HCT116 (cell line): ENCODE measurements around the gene SORCS2. TPM values are rescaled to one million over a fixed set of nuclear protein-coding genes. Genes with fewer than 3 reads are reported as not detected.

Experiments used
- ATAC-seq: fragments of 200-7000 bp; cut with Tn5 transposase; 2 replicates; pipeline ENCODE4 v1.9.1; 2020; ENCODE audit warnings: mild to moderate bottlenecking, moderate library complexity
- BruUV-seq: library from RNA; stranded (reverse); fragments of 400-500 nt; replicated peaks from 2 replicates; lab custom pipeline; 2021; lab: Mats Ljungman, UMichigan
- CTCF ChIA-PET: fragments of 300-600 bp; sonication (Branson Sonifier 250); formaldehyde crosslinking; loops from one replicate; lab custom pipeline; 2021; ENCODE audit warnings: antibody characterized with exemption; lab: Charles Lee
- POLR2A ChIA-PET: fragments of 300-600, 350-600 bp; sonication (Branson Sonifier 250); formaldehyde crosslinking; loops from one replicate; lab custom pipeline; 2021; ENCODE audit warnings: antibody characterized with exemption; lab: Charles Lee
- RAD21 ChIA-PET, 2 experiments: fragments of 300-600 bp; sonication (Branson Sonifier 250); formaldehyde crosslinking; loops; one replicate each; lab custom pipeline; 2023; ENCODE audit warnings: low total read pairs in 2 of 2; ENCODE audit not compliant: uncharacterized antibody in 2 of 2, unreplicated experiment in 2 of 2, low non-redundant PET in 1 of 2; lab: Charles Lee
- DNase-seq: peaks from one replicate; pipeline ENCODE4 v3.0.0-alpha.2; 2010; ENCODE audit warnings: low read depth, low spot score
- H2AFZ ChIP-seq: fragments of 200-600 bp; shearing (Covaris generic), sonication (generic); 2 replicates; pipeline ENCODE4 v1.6.1; 2017; ENCODE audit warnings: low read depth, mixed run types, mixed read lengths, antibody characterized with exemption, low read length; ENCODE audit not compliant: poor library complexity, severe bottlenecking
- H3K27ac ChIP-seq: 2 replicates; pipeline ENCODE4 v1.5.1; 2012; ENCODE audit warnings: low read depth, low read length
- H3K27me3 ChIP-seq: fragments of 200-600 bp; sonication (generic); 2 replicates; pipeline ENCODE4 v1.6.1; 2016; ENCODE audit warnings: mixed run types, low read length, mixed read lengths; ENCODE audit not compliant: insufficient read depth
- H3K36me3 ChIP-seq, 2 experiments: fragments of 200-500 bp in 1 of 2; fragments of 200-600 bp in 1 of 2; sonication (Bioruptor generic) in 1 of 2; sonication (generic) in 1 of 2; 2 replicates each; pipeline versions ENCODE4 v1.5.1 to v1.6.1; 2014 to 2016; ENCODE audit warnings: low read length in 2 of 2, inconsistent platforms in 1 of 2, mixed read lengths in 1 of 2, mixed run types in 1 of 2; ENCODE audit not compliant: insufficient read depth in 2 of 2, control insufficient read depth in 1 of 2
- H3K4me1 ChIP-seq, 2 experiments: fragments of 200-600 bp in 1 of 2; sonication (generic) in 1 of 2; 2 replicates each; pipeline versions ENCODE4 v1.5.1 to v1.6.1; 2012 to 2017; ENCODE audit warnings: low read length in 2 of 2, inconsistent platforms in 1 of 2, mild to moderate bottlenecking in 1 of 2, mixed read lengths in 1 of 2, mixed run types in 1 of 2, moderate library complexity in 1 of 2; ENCODE audit not compliant: insufficient read depth in 2 of 2, control insufficient read depth in 1 of 2
- H3K4me2 ChIP-seq: fragments of 200-600 bp; sonication (generic); 2 replicates; pipeline ENCODE4 v1.6.1; 2017; ENCODE audit warnings: mixed run types, low read length, mixed read lengths
- H3K4me3 ChIP-seq, 2 experiments: fragments of 200-600 bp in 1 of 2; sonication (generic) in 1 of 2; replicated peaks in 1 of 2; 2 replicates each; pipeline ENCODE4 v1.5.1; 2011 to 2016; ENCODE audit warnings: low read length in 2 of 2, control low read depth in 1 of 2, low read depth in 1 of 2, mild to moderate bottlenecking in 1 of 2, mixed read lengths in 1 of 2, mixed run types in 1 of 2
- H3K79me2 ChIP-seq: fragments of 200-600 bp; sonication (generic); 2 replicates; pipeline ENCODE4 v1.6.1; 2017; ENCODE audit warnings: mild to moderate bottlenecking, mixed run types, low read length, moderate library complexity, mixed read lengths; ENCODE audit not compliant: insufficient read depth
- H3K9ac ChIP-seq: fragments of 200-600 bp; sonication (generic); 2 replicates; pipeline ENCODE4 v1.6.1; 2016; ENCODE audit warnings: low read length, mixed read lengths
- H3K9me2 ChIP-seq: fragments of 200-600 bp; sonication (generic), shearing (Covaris generic); 2 replicates; pipeline ENCODE4 v1.6.1; 2017; ENCODE audit warnings: mixed run types, mild to moderate bottlenecking, moderate library complexity; ENCODE audit not compliant: insufficient read depth
- H3K9me3 ChIP-seq, 2 experiments: fragments of 200-500 bp in 1 of 2; fragments of 200-600 bp in 1 of 2; sonication (Bioruptor generic) in 1 of 2; sonication (generic) in 1 of 2; 2 replicates each; pipeline ENCODE4 v1.6.1; 2014 to 2017; ENCODE audit warnings: low read length in 2 of 2, mixed read lengths in 2 of 2, inconsistent platforms in 1 of 2, low read depth in 1 of 2, mild to moderate bottlenecking in 1 of 2, mixed run types in 1 of 2, moderate library complexity in 1 of 2; ENCODE audit not compliant: control insufficient read depth in 1 of 2, insufficient read depth in 1 of 2
- H4K20me1 ChIP-seq: fragments of 200-600 bp; sonication (generic), shearing (Covaris generic); 2 replicates; pipeline ENCODE4 v1.6.1; 2017; ENCODE audit warnings: mixed run types, mild to moderate bottlenecking, moderate library complexity; ENCODE audit not compliant: insufficient read depth
- CBX3 ChIP-seq: IDR thresholded peaks from 2 replicates; pipeline ENCODE4 v1.6.1; 2012; ENCODE audit warnings: low read depth
- CEBPB ChIP-seq: IDR thresholded peaks from 2 replicates; pipeline ENCODE4 v1.6.1; 2012; ENCODE audit warnings: low read depth
- EGR1 ChIP-seq: IDR thresholded peaks from 2 replicates; pipeline ENCODE4 v1.6.1; 2012; ENCODE audit warnings: low read depth
- ELF1 ChIP-seq: IDR thresholded peaks from 2 replicates; pipeline ENCODE4 v1.6.1; 2012; ENCODE audit warnings: low read depth, borderline replicate concordance
- EZH2 ChIP-seq: fragments of 200-600 bp; sonication (generic); IDR thresholded peaks from 2 replicates; pipeline ENCODE4 v1.6.1; 2017; ENCODE audit warnings: antibody characterized with exemption, mixed run types
- EZH2phosphoT487 ChIP-seq: fragments of 200-600 bp; IDR thresholded peaks from 2 replicates; pipeline ENCODE4 v1.6.1; 2018; ENCODE audit warnings: antibody characterized with exemption, borderline replicate concordance
- FOSL1 ChIP-seq: IDR thresholded peaks from 2 replicates; pipeline ENCODE4 v1.6.1; 2012; ENCODE audit warnings: low read depth
- RAD21 ChIP-seq: IDR thresholded peaks from 2 replicates; pipeline ENCODE4 v1.6.1; 2012; ENCODE audit warnings: low read depth, mild to moderate bottlenecking
- SIN3A ChIP-seq: IDR thresholded peaks from 2 replicates; pipeline ENCODE4 v1.6.1; 2012; ENCODE audit warnings: low read depth
- SP1 ChIP-seq: IDR thresholded peaks from 2 replicates; pipeline ENCODE4 v1.6.1; 2012; ENCODE audit warnings: low read depth
- SRF ChIP-seq: IDR thresholded peaks from 2 replicates; pipeline ENCODE4 v1.6.1; 2012; ENCODE audit warnings: low read depth
- TCF7L2 ChIP-seq: IDR thresholded peaks from 2 replicates; pipeline ENCODE4 v1.7.0; 2011; ENCODE audit warnings: borderline replicate concordance, inconsistent platforms; ENCODE audit not compliant: insufficient read depth, insufficient read length; ENCODE audit errors: extremely low read depth
- YY1 ChIP-seq: IDR thresholded peaks from 2 replicates; pipeline ENCODE4 v1.6.1; 2011; ENCODE audit warnings: low read length, low read depth, moderate library complexity, mild to moderate bottlenecking; ENCODE audit not compliant: insufficient replicate concordance; ENCODE audit errors: extremely low read depth
- ZFX ChIP-seq: fragments of 450-650 bp; IDR thresholded peaks from 2 replicates; pipeline ENCODE4 v1.6.1; 2017
- ZNF274 ChIP-seq: fragments of 200-500 bp; sonication (Bioruptor generic); IDR thresholded peaks from 2 replicates; pipeline ENCODE4 v1.6.1; 2014; ENCODE audit warnings: mild to moderate bottlenecking, low read depth, low read length, inconsistent platforms
- intact Hi-C: fragments of 100-400 bp; cut with micrococcal nuclease; formaldehyde crosslinking; loops from 2 replicates; pipeline ENCODE4 v1.10.0; 2022
- total RNA-seq: library from RNA; stranded (reverse); gene quantifications from one replicate; pipeline ENCODE4 v1.2.1, GENCODE V29; 2021; ENCODE audit not compliant: unreplicated experiment
- TF ChIP-seq, protein P1 (sequence below): IDR thresholded peaks from 2 replicates; pipeline ENCODE4 v1.6.1; 2011; ENCODE audit warnings: mild to moderate bottlenecking, low read length, moderate library complexity; ENCODE audit not compliant: insufficient replicate concordance; ENCODE audit errors: extremely low read depth
- TF ChIP-seq, protein P2 (sequence below), 3 experiments: fragments of 200-600 bp in 1 of 3; sonication (generic) in 1 of 3; IDR thresholded peaks in 2 of 3; conservative IDR thresholded peaks in 1 of 3; 2 replicates each; pipeline ENCODE4 v1.5.1; 2012 to 2017; ENCODE audit warnings: low read depth in 2 of 3, low read length in 2 of 3, antibody characterized with exemption in 1 of 3, borderline replicate concordance in 1 of 3, control low read depth in 1 of 3, mild to moderate bottlenecking in 1 of 3, mixed read lengths in 1 of 3, mixed run types in 1 of 3, moderate library complexity in 1 of 3; ENCODE audit not compliant: insufficient read depth in 1 of 3
- TF ChIP-seq, protein P3 (sequence below): IDR thresholded peaks from 2 replicates; pipeline ENCODE4 v1.6.1; 2012

The SORCS2 gene
- total RNA-seq, 1 experiment from 2014 or later: 0.37 TPM

DNA sequence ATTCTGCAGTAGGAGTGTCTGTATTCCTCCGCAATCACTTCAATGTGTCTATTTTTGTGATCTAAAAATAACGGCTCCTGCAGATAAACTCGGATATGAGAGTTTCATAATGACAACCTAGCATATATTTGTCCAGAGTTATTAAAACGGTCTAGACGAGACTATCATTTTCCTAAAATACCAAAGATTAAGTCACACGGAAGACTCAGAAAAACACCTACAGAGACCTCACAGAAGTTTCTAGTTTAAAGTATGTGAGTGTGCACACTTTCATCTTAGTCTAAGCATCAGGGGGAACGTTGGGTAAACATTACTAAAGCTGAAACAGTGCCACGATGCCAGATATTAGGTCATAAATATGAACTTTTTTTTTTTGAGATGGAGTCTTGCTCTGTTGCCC lies 590.4 kb downstream of the SORCS2 start:
- no peak for TF ChIP-seq RAD21
- TF ChIP-seq CEBPB: no peak
- TF ChIP-seq EZH2: no peak
- Histone ChIP-seq H3K4me1 (no peaks in the 10 kb centered on the region), H2AFZ (no peak overlapping the region), H3K36me3 (peaks cover 2 to 3% of the 10 kb centered on the region in 2 experiments; a peak in 2 of 4 replicates), H3K9ac (no peak overlapping the region), H3K9me3 (no peaks in the 10 kb centered on the region), H3K4me2 (no peak overlapping the region), H3K27ac (no peak overlapping the region), H3K4me3 (no peak overlapping the region), H3K27me3 (no peaks in the 10 kb centered on the region), H4K20me1 (no peaks in the 10 kb centered on the region), H3K79me2 (no peaks in the 10 kb centered on the region), H3K9me2 (no peaks in the 10 kb centered on the region)
- ATAC-seq (no peak), DNase-seq (no peak)
- intact Hi-C loops: no loop called here
- BruUV-seq: no TSS peak
- ChIA-PET POLR2A (no interaction called here), CTCF (no interaction called here), RAD21 (no interaction called here)

DNA sequence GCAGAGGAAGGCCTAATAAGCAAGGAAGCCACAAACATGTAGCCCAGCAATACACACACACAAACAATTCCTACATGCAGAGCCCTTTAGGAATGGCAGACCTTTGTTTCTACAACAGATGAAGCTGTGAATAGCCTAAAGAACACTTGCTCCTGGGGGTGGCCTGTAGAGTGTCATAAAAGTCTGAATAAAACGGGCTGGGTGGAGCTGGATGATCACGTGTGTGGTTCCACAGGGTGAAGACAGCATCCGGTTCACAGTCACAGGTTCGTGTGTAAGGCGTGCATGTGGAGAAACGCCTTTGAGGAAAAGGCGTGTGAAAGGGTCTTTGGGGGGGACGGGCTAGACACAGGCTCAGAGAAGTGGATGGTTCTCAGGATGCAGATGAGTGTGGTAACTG lies 591.2 kb downstream of the SORCS2 start:
- no peak overlapping the region for H3K4me3 ChIP-seq
- intact Hi-C loops: no loop called here
- no peaks in the 10 kb centered on the region for H4K20me1 ChIP-seq
- no peak for DNase-seq
- no peak overlapping the region for H3K27ac ChIP-seq
- H3K27me3 ChIP-seq: no peaks in the 10 kb centered on the region
- no peak overlapping the region for H3K4me2 ChIP-seq
- CTCF ChIA-PET: no interaction called here
- no peak overlapping the region for H2AFZ ChIP-seq
- H3K79me2 ChIP-seq: no peaks in the 10 kb centered on the region
- H3K36me3 ChIP-seq: no peaks in the 10 kb centered on the region; a peak in 2 of 4 replicates
- no peak for ATAC-seq
- no TSS peak for BruUV-seq
- POLR2A ChIA-PET: no interaction called here
- no peaks in the 10 kb centered on the region for H3K9me2 ChIP-seq
- H3K4me1 ChIP-seq: no peaks in the 10 kb centered on the region
- no peak overlapping the region for H3K9ac ChIP-seq
- H3K9me3 ChIP-seq: no peaks in the 10 kb centered on the region
- RAD21 ChIA-PET: no interaction called here
- TF ChIP-seq EZH2 (no peak), EZH2phosphoT487 (no peak), TCF7L2 (no peak), ELF1 (no peak), ZFX (no peak), YY1 (no peak), FOSL1 (no peak), CBX3 (no peak), EGR1 (no peak), SRF (no peak), SIN3A (no peak), ZNF274 (no peak), SP1 (no peak), RAD21 (no peak)
- TF ChIP-seq, protein P1, sequence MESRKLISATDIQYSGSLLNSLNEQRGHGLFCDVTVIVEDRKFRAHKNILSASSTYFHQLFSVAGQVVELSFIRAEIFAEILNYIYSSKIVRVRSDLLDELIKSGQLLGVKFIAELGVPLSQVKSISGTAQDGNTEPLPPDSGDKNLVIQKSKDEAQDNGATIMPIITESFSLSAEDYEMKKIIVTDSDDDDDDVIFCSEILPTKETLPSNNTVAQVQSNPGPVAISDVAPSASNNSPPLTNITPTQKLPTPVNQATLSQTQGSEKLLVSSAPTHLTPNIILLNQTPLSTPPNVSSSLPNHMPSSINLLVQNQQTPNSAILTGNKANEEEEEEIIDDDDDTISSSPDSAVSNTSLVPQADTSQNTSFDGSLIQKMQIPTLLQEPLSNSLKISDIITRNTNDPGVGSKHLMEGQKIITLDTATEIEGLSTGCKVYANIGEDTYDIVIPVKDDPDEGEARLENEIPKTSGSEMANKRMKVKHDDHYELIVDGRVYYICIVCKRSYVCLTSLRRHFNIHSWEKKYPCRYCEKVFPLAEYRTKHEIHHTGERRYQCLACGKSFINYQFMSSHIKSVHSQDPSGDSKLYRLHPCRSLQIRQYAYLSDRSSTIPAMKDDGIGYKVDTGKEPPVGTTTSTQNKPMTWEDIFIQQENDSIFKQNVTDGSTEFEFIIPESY: no peak
- TF ChIP-seq, protein P2, sequence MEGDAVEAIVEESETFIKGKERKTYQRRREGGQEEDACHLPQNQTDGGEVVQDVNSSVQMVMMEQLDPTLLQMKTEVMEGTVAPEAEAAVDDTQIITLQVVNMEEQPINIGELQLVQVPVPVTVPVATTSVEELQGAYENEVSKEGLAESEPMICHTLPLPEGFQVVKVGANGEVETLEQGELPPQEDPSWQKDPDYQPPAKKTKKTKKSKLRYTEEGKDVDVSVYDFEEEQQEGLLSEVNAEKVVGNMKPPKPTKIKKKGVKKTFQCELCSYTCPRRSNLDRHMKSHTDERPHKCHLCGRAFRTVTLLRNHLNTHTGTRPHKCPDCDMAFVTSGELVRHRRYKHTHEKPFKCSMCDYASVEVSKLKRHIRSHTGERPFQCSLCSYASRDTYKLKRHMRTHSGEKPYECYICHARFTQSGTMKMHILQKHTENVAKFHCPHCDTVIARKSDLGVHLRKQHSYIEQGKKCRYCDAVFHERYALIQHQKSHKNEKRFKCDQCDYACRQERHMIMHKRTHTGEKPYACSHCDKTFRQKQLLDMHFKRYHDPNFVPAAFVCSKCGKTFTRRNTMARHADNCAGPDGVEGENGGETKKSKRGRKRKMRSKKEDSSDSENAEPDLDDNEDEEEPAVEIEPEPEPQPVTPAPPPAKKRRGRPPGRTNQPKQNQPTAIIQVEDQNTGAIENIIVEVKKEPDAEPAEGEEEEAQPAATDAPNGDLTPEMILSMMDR (IDR thresholded peaks at IDR 0.05 in 2 of 3, conservative IDR thresholded peaks at IDR 0.05 in 1 of 3; ENCODE audit: borderline replicate concordance in 1 of 3, insufficient read depth in 1 of 3, low read depth in 2 of 3, low read length in 2 of 3): no peak
- TF ChIP-seq, protein P3, sequence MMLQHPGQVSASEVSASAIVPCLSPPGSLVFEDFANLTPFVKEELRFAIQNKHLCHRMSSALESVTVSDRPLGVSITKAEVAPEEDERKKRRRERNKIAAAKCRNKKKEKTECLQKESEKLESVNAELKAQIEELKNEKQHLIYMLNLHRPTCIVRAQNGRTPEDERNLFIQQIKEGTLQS: no peak
